Mesenchymal stem cell (in vitro differentiated cells and primary cell): ENCODE results near the gene TRPV3.
"Not testable (repeated sequence)": the region's sequence is repeated elsewhere in the genome, so short reads cannot be mapped to it uniquely, and the experiment has no call there.

Experiments
- DNase-seq: peaks from one replicate; pipeline ENCODE4 v3.0.0-alpha.2; 2013
- H2AFZ ChIP-seq: one replicate; pipeline ENCODE4 v1.6.1; 2013; ENCODE audit warnings: low read depth, mild to moderate bottlenecking, control low read depth, inconsistent platforms, low read length, moderate library complexity
- H2AK5ac ChIP-seq: 2 replicates; pipeline ENCODE4 v1.6.1; 2013; ENCODE audit warnings: low read length, moderate library complexity, mild to moderate bottlenecking, inconsistent platforms; ENCODE audit not compliant: severe bottlenecking
- H2BK120ac ChIP-seq: one replicate; pipeline ENCODE4 v1.6.1; 2013; ENCODE audit warnings: low read depth, mild to moderate bottlenecking, inconsistent platforms, low read length, moderate library complexity
- H2BK12ac ChIP-seq, 2 experiments: one replicate each; pipeline ENCODE4 v1.6.1; 2013; ENCODE audit warnings: inconsistent platforms in 2 of 2, low read length in 2 of 2, mild to moderate bottlenecking in 2 of 2, moderate library complexity in 2 of 2, control low read depth in 1 of 2
- H2BK15ac ChIP-seq: one replicate; pipeline ENCODE4 v1.6.1; 2013; ENCODE audit warnings: mild to moderate bottlenecking, low read depth, inconsistent platforms; ENCODE audit not compliant: poor library complexity, severe bottlenecking
- H2BK5ac ChIP-seq: 2 replicates; pipeline ENCODE4 v1.6.1; 2013; ENCODE audit warnings: low read depth, mild to moderate bottlenecking, low read length, control low read depth, inconsistent platforms; ENCODE audit not compliant: poor library complexity, severe bottlenecking
- H3K14ac ChIP-seq, 2 experiments: one replicate each; pipeline ENCODE4 v1.6.1; 2013; ENCODE audit warnings: inconsistent platforms in 2 of 2, low read length in 2 of 2, control low read depth in 1 of 2, mild to moderate bottlenecking in 1 of 2, moderate library complexity in 1 of 2
- H3K18ac ChIP-seq, 2 experiments: one replicate each; pipeline ENCODE4 v1.6.1; 2013; ENCODE audit warnings: inconsistent platforms in 2 of 2, low read length in 2 of 2, control low read depth in 1 of 2, low read depth in 1 of 2, mild to moderate bottlenecking in 1 of 2
- H3K23ac ChIP-seq, 2 experiments: one replicate each; pipeline ENCODE4 v1.6.1; 2013; ENCODE audit warnings: inconsistent platforms in 2 of 2, low read length in 2 of 2, mild to moderate bottlenecking in 2 of 2, moderate library complexity in 2 of 2, control low read depth in 1 of 2
- H3K27ac ChIP-seq: 2 replicates; pipeline ENCODE4 v1.5.1; 2013; ENCODE audit warnings: mild to moderate bottlenecking, moderate library complexity, low read length, control low read depth, inconsistent platforms; ENCODE audit not compliant: poor library complexity, severe bottlenecking
- H3K27me3 ChIP-seq, 2 experiments: 2 replicates each; pipeline versions ENCODE4 v1.6.1 to v1.7.0; 2013; ENCODE audit warnings: low read length in 2 of 2, mild to moderate bottlenecking in 2 of 2, moderate library complexity in 2 of 2, control low read depth in 1 of 2, inconsistent platforms in 1 of 2; ENCODE audit not compliant: control insufficient read depth in 1 of 2, insufficient read depth in 1 of 2
- H3K36me3 ChIP-seq, 2 experiments: 2 replicates each; pipeline versions ENCODE4 v1.6.1 to v1.7.0; 2013; ENCODE audit warnings: low read length in 2 of 2, control low read depth in 1 of 2, inconsistent platforms in 1 of 2, low read depth in 1 of 2, mild to moderate bottlenecking in 1 of 2; ENCODE audit not compliant: insufficient read depth in 2 of 2, control insufficient read depth in 1 of 2
- H3K4ac ChIP-seq, 2 experiments: one replicate each; pipeline ENCODE4 v1.6.1; 2013; ENCODE audit warnings: inconsistent platforms in 2 of 2, low read length in 2 of 2, mild to moderate bottlenecking in 2 of 2, moderate library complexity in 2 of 2, control low read depth in 1 of 2, low read depth in 1 of 2
- H3K4me1 ChIP-seq: 2 replicates; pipeline ENCODE4 v1.6.1; 2013; ENCODE audit warnings: low read depth, low read length, control low read depth; ENCODE audit not compliant: control insufficient read depth, insufficient read depth
- H3K4me2 ChIP-seq: 2 replicates; pipeline ENCODE4 v1.6.1; 2013; ENCODE audit warnings: low read length, mild to moderate bottlenecking, inconsistent platforms; ENCODE audit not compliant: poor library complexity, severe bottlenecking
- H3K4me3 ChIP-seq, 2 experiments: 2 replicates each; pipeline versions ENCODE4 v1.5.1 to v1.7.0; 2013; ENCODE audit warnings: low read length in 2 of 2, mild to moderate bottlenecking in 2 of 2, control low read depth in 1 of 2, low read depth in 1 of 2; ENCODE audit not compliant: insufficient read depth in 1 of 2
- H3K79me1 ChIP-seq: replicated peaks from 2 replicates; pipeline ENCODE4 v1.6.1; 2013; ENCODE audit warnings: mild to moderate bottlenecking, control low read depth, low read length, inconsistent platforms; ENCODE audit not compliant: poor library complexity, severe bottlenecking
- H3K9ac ChIP-seq: 2 replicates; pipeline ENCODE4 v1.7.0; 2013; ENCODE audit warnings: mild to moderate bottlenecking, low read length, moderate library complexity
- H3K9me3 ChIP-seq: 2 replicates; pipeline ENCODE4 v1.7.0; 2013; ENCODE audit warnings: mild to moderate bottlenecking, low read length; ENCODE audit not compliant: control insufficient read depth
- H4K8ac ChIP-seq: one replicate; pipeline ENCODE4 v1.6.1; 2013; ENCODE audit warnings: inconsistent platforms, mild to moderate bottlenecking, low read length, moderate library complexity
- H4K91ac ChIP-seq: one replicate; pipeline ENCODE4 v1.6.1; 2013; ENCODE audit warnings: mild to moderate bottlenecking, low read length, inconsistent platforms
- WGBS: methylation state at CpG from one replicate; pipeline ENCODE4 v1.1.7; 2013; ENCODE audit warnings: mixed read lengths; 5-methylcytosine and 5-hydroxymethylcytosine counted together

The TRPV3 gene

GRCh38 chr17:3569534-3570137 is 12.0 kb upstream of the TRPV3 start:
- Histone ChIP-seq H3K18ac (no peak overlapping the region), H4K91ac (no peak overlapping the region), H3K14ac (no peak overlapping the region), H2AFZ (no peak overlapping the region), H3K4me1 (no peaks in the 10 kb centered on the region), H3K4ac (no peak overlapping the region), H3K4me2 (no peak overlapping the region), H3K9me3 (no peaks in the 10 kb centered on the region), H2BK15ac (no peak overlapping the region), H3K9ac (no peak overlapping the region), H2AK5ac (no peak overlapping the region), H4K8ac (no peak overlapping the region), H3K79me1 (no peaks in the 10 kb centered on the region), H2BK12ac (no peak overlapping the region), H2BK120ac (no peak overlapping the region), H3K27ac (no peak overlapping the region), H2BK5ac (no peak overlapping the region), H3K27me3 (no peaks in the 10 kb centered on the region), H3K23ac (no peak overlapping the region), H3K4me3 (no peak overlapping the region), H3K36me3 (peaks cover 28 to 37% of the 10 kb centered on the region in 2 experiments)
- WGBS = 94% methylated on average over 8 of the region's 9 CpGs
- DNase-seq = no peak

GRCh38 chr17:3566551-3566950 is 8.9 kb upstream of the TRPV3 start:
- Histone ChIP-seq H3K4me2 (no peak overlapping the region), H3K18ac (no peak overlapping the region), H4K91ac (no peak overlapping the region), H3K27me3 (no peaks in the 10 kb centered on the region), H2BK12ac (no peak overlapping the region), H3K9ac (no peak overlapping the region), H3K4me1 (peaks cover 3% of the 10 kb centered on the region), H3K36me3 (peaks cover 13 to 23% of the 10 kb centered on the region in 2 experiments), H2BK15ac (no peak overlapping the region), H3K79me1 (no peaks in the 10 kb centered on the region), H2AFZ (no peak overlapping the region), H2BK120ac (no peak overlapping the region), H3K14ac (no peak overlapping the region), H2AK5ac (no peak overlapping the region), H3K4me3 (peak overlapping the region in 1 of 2 experiments; percentile 1), H3K27ac (no peak overlapping the region), H4K8ac (no peak overlapping the region), H3K23ac (no peak overlapping the region), H3K4ac (no peak overlapping the region), H2BK5ac (no peak overlapping the region), H3K9me3 (no peaks in the 10 kb centered on the region)
- 91% methylated on average over 12 of the region's 12 CpGs for WGBS
- DNase-seq = no peak

DNA sequence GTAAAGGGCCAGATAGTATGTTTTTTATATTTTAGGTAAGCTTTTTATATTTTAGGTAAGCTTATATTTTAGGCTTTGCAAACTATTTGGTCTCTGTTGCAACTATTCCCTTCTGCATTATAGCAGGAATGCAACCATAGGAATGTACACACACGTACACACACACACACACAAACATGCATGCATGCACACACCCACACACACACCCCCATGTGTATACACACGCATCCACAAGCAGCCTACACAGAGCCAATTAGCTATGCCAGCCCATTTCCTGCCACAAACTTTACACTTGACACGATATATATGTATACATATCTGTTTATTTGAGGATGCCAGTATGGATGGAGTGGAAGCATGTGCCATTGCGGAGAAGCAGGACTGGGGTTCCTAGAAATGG is 7.5 kb upstream of the TRPV3 start:
- no peak overlapping the region for H2BK15ac ChIP-seq
- H3K79me1 ChIP-seq = no peaks in the 10 kb centered on the region
- H3K4ac ChIP-seq = no peak overlapping the region
- H3K4me2 ChIP-seq = no peak overlapping the region
- H2AFZ ChIP-seq = no peak overlapping the region
- no peak overlapping the region for H3K9ac ChIP-seq
- no peak overlapping the region for H2BK12ac ChIP-seq
- H2BK120ac ChIP-seq = no peak overlapping the region
- H3K27ac ChIP-seq = no peak overlapping the region
- H4K8ac ChIP-seq = no peak overlapping the region
- H2BK5ac ChIP-seq = no peak overlapping the region
- H3K4me1 ChIP-seq = peaks cover 3% of the 10 kb centered on the region
- H2AK5ac ChIP-seq = no peak overlapping the region
- peaks cover 5 to 16% of the 10 kb centered on the region in 2 experiments for H3K36me3 ChIP-seq
- H3K4me3 ChIP-seq = no peak overlapping the region
- WGBS = 97% methylated on average over 2 of the region's 4 CpGs
- H3K23ac ChIP-seq = no peak overlapping the region
- no peak overlapping the region for H4K91ac ChIP-seq
- no peaks in the 10 kb centered on the region for H3K27me3 ChIP-seq
- DNase-seq = no peak
- H3K18ac ChIP-seq = no peak overlapping the region
- no peaks in the 10 kb centered on the region for H3K9me3 ChIP-seq
- H3K14ac ChIP-seq = no peak overlapping the region

DNA sequence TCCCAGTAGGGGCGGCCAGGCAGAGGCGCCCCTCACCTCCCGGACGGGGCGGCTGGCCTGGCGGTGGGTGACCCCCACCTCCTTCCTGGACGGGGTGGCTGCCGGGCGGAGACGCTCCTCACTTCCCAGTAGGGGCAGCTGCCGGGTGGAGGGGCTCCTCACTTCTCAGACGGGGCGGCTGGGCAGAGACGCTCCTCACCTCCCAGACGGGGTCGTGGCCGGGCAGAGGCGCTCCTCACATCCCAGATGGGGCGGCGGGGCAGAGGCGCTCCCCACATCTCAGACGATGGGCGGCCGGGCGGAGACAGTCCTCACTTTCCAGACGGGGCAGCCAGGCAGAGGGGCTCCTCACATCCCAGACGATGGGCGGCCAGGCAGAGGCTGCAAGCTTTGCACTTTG is 6.6 kb upstream of the TRPV3 start:
- H4K8ac ChIP-seq, H3K27ac ChIP-seq, H4K91ac ChIP-seq, H3K18ac ChIP-seq, H3K9me3 ChIP-seq, H3K27me3 ChIP-seq, H2BK120ac ChIP-seq, H3K4ac ChIP-seq, H2AK5ac ChIP-seq, DNase-seq, H3K79me1 ChIP-seq, H3K4me1 ChIP-seq, H3K4me3 ChIP-seq, H3K23ac ChIP-seq, H3K14ac ChIP-seq, H2AFZ ChIP-seq, H2BK5ac ChIP-seq, H3K9ac ChIP-seq, H2BK15ac ChIP-seq, H3K4me2 ChIP-seq, H2BK12ac ChIP-seq: not testable (repeated sequence)
- 98% methylated on average over 13 of the region's 28 CpGs for WGBS
- H3K36me3 ChIP-seq = peaks cover 5 to 12% of the 10 kb centered on the region in 2 experiments
